Measurements from ENCODE around the gene TTC24.
"Not testable (repeated sequence)": the region's sequence is repeated elsewhere in the genome, so short reads cannot be mapped to it uniquely, and the experiment has no call there.

- not testable (repeated sequence) for TF ChIP-seq POLR2A, CTCF, POLR2AphosphoS5 (IDR thresholded peaks at IDR 0.05)
Observed at GRCh38 chr1:156587927-156588326, 8.4 kb downstream of the TTC24 start.
